T-helper 2 cell treated with Interferon-gamma antibody and Interleukin-4, amounts not matched to agents 100 ng/mL and 5 ng/mL, for 36 hours (primary cell): Measurements from ENCODE around the gene CASTOR1. TPM values are rescaled to one million over a fixed set of nuclear protein-coding genes. Genes with fewer than 3 reads are reported as not detected.
"Not testable (repeated sequence)": the region's sequence is repeated elsewhere in the genome, so short reads cannot be mapped to it uniquely, and the experiment has no call there.

Source experiments
- intact Hi-C: fragments of 100-400 bp; cut with micrococcal nuclease; formaldehyde crosslinking; loops from one replicate; pipeline ENCODE4 v1.15.1; 2023
- total RNA-seq: library from RNA; stranded (reverse); gene quantifications from 2 replicates; pipeline ENCODE4 v1.2.3, GENCODE V29; 2022

CASTOR1 gene
- total RNA-seq: 23.2 and 24.8 TPM in 2 replicates

- intact Hi-C loops: loop anchor here (1.0 to 2.0 kb wide), 5 partner anchors 17 to 1003 kb away; partner anchors contain the start of genes PIK3IP1 and SF3A1
Observed at GRCh38 chr22:30289141-30289979, at the start of gene CASTOR1. TSS of gene CASTOR1 (minus strand) at chr22:30289505. CDS start at chr22:30289497, 8 bp downstream.

GRCh38 chr22:30338802-30339201, 49.5 kb upstream of the CASTOR1 start:
- intact Hi-C loops: no loop called here

GRCh38 chr22:30338341-30338740, 49.0 kb upstream of the CASTOR1 start:
- intact Hi-C loops: not testable (repeated sequence)

GRCh38 chr22:30337461-30337778, 48.1 kb upstream of the CASTOR1 start:
- intact Hi-C loops: no loop called here

- intact Hi-C loops: no loop called here
Observed at GRCh38 chr22:30336752-30337460, 47.6 kb upstream of the CASTOR1 start.

- intact Hi-C loops: no loop called here
Observed at GRCh38 chr22:30335236-30335635, 45.9 kb upstream of the CASTOR1 start.

GRCh38 chr22:30334646-30335045, 45.3 kb upstream of the CASTOR1 start:
- intact Hi-C loops: no loop called here

- intact Hi-C loops: no loop called here
Observed at GRCh38 chr22:30333707-30334087, 44.4 kb upstream of the CASTOR1 start.

GRCh38 chr22:30332994-30333706, 43.8 kb upstream of the CASTOR1 start:
- intact Hi-C loops: no loop called here

- intact Hi-C loops: no loop called here
Observed at GRCh38 chr22:30332551-30332950, 43.2 kb upstream of the CASTOR1 start.

- intact Hi-C loops: loop anchor here (5.0 kb wide), 2 partner anchors 59 to 594 kb away; partner anchors contain the start of gene RNF215
Observed at GRCh38 chr22:30328466-30329049, 39.3 kb upstream of the CASTOR1 start.

- intact Hi-C loops: loop anchor here (1.0 to 5.0 kb wide), 5 partner anchors 39 to 594 kb away; partner anchors contain the start of genes CASTOR1, MTFP1, OSM and RNF215
Observed at GRCh38 chr22:30327864-30328345, 38.6 kb upstream of the CASTOR1 start.

- intact Hi-C loops: loop anchor here (1.0 to 5.0 kb wide), 7 partner anchors 22 to 595 kb away; partner anchors contain the start of genes CASTOR1, MTFP1, OSM and RNF215
Observed at GRCh38 chr22:30326706-30327362, 37.5 kb upstream of the CASTOR1 start, which contains the start of gene TBC1D10A. TSS of gene TBC1D10A (minus strand) at chr22:30326941. CDS start at chr22:30326881, 60 bp downstream.

- intact Hi-C loops: loop anchor here (1.0 to 5.0 kb wide), 6 partner anchors 21 to 596 kb away; partner anchors contain the start of genes MTFP1, OSM, RNF215 and SF3A1
Observed at GRCh38 chr22:30326255-30326705, 37.0 kb upstream of the CASTOR1 start.

GRCh38 chr22:30325724-30326254, 36.5 kb upstream of the CASTOR1 start:
- intact Hi-C loops: loop anchor here (1.0 to 5.0 kb wide), 6 partner anchors 20 to 597 kb away; partner anchors contain the start of genes MTFP1, OSM, RNF215 and SF3A1

- intact Hi-C loops: loop anchor here (5.0 kb wide), 2 partner anchors 62 to 597 kb away; partner anchors contain the start of gene RNF215
Observed at GRCh38 chr22:30325065-30325720, 35.9 kb upstream of the CASTOR1 start.

- intact Hi-C loops: no loop called here
Observed at GRCh38 chr22:30324014-30324730, 34.9 kb upstream of the CASTOR1 start.

GRCh38 chr22:30323246-30323645, 33.9 kb upstream of the CASTOR1 start:
- intact Hi-C loops: no loop called here
